HEK293 (cell line): ENCODE results near the gene PPIL6.

Experiments used
- BCL11B ChIP-seq: fragments of 450-650 bp; formaldehyde crosslinking; IDR thresholded peaks from 2 replicates; pipeline ENCODE4 v1.5.1; 2016; ENCODE audit warnings: low read depth, missing biosample characterization, missing genetic modification characterization
- GLI4 ChIP-seq: fragments of 450-650 bp; formaldehyde crosslinking; IDR thresholded peaks from 2 replicates; pipeline ENCODE4 v1.5.1; 2016; ENCODE audit warnings: missing biosample characterization, missing genetic modification characterization
- GLIS1 ChIP-seq: fragments of 450-650 bp; formaldehyde crosslinking; IDR thresholded peaks from 2 replicates; pipeline ENCODE4 v1.5.1; 2016; ENCODE audit warnings: missing biosample characterization, missing genetic modification characterization
- KLF9 ChIP-seq: fragments of 450-650 bp; formaldehyde crosslinking; IDR thresholded peaks from 2 replicates; pipeline ENCODE4 v1.5.1; 2016; ENCODE audit warnings: missing biosample characterization, missing genetic modification characterization, low read depth
- PRDM1 ChIP-seq: fragments of 450-650 bp; formaldehyde crosslinking; IDR thresholded peaks from 2 replicates; pipeline ENCODE4; 2016; ENCODE audit warnings: missing biosample characterization, missing genetic modification characterization
- REST ChIP-seq: fragments of 450-650 bp; formaldehyde crosslinking; IDR thresholded peaks from 2 replicates; pipeline ENCODE4 v1.5.1; 2016; ENCODE audit warnings: missing biosample characterization, missing genetic modification characterization
- SETDB1 ChIP-seq: IDR thresholded peaks from one replicate; pipeline ENCODE4 v1.6.1; 2017; ENCODE audit warnings: mild to moderate bottlenecking, low read length, moderate library complexity, mixed read lengths; ENCODE audit not compliant: insufficient read length
- TRIM28 ChIP-seq: IDR thresholded peaks from 2 replicates; pipeline ENCODE4 v1.6.1; 2011; ENCODE audit warnings: low read length, control low read depth, borderline replicate concordance
- ZBTB10 ChIP-seq: fragments of 450-650 bp; formaldehyde crosslinking; IDR thresholded peaks from 2 replicates; pipeline ENCODE4 v1.5.1; 2016; ENCODE audit warnings: missing biosample characterization, missing genetic modification characterization
- ZBTB26 ChIP-seq: fragments of 450-650 bp; formaldehyde crosslinking; optimal IDR thresholded peaks from 2 replicates; pipeline ENCODE3; 2016; ENCODE audit warnings: missing biosample characterization, mild to moderate bottlenecking, missing genetic modification characterization
- ZBTB7A ChIP-seq: fragments of 450-650 bp; formaldehyde crosslinking; IDR thresholded peaks from 2 replicates; pipeline ENCODE4 v1.5.1; 2016; ENCODE audit warnings: low read depth, missing biosample characterization, missing genetic modification characterization
- ZNF10 ChIP-seq: fragments of 450-650 bp; formaldehyde crosslinking; IDR thresholded peaks from 2 replicates; pipeline ENCODE4 v1.5.1; 2017; ENCODE audit warnings: missing biosample characterization, missing genetic modification characterization
- ZNF132 ChIP-seq: fragments of 450-650 bp; formaldehyde crosslinking; IDR thresholded peaks from 2 replicates; pipeline ENCODE4 v1.5.1; 2017; ENCODE audit warnings: missing biosample characterization, missing genetic modification characterization, borderline replicate concordance
- ZNF133 ChIP-seq: fragments of 450-650 bp; formaldehyde crosslinking; IDR thresholded peaks from 2 replicates; pipeline ENCODE4 v1.5.1; 2016; ENCODE audit warnings: missing biosample characterization, missing genetic modification characterization
- ZNF146 ChIP-seq: fragments of 450-650 bp; formaldehyde crosslinking; IDR thresholded peaks from 2 replicates; pipeline ENCODE4 v1.5.1; 2016; ENCODE audit warnings: missing biosample characterization, missing genetic modification characterization
- ZNF18 ChIP-seq: fragments of 450-650 bp; formaldehyde crosslinking; IDR thresholded peaks from 2 replicates; pipeline ENCODE4 v1.5.1; 2016; ENCODE audit warnings: missing biosample characterization, missing genetic modification characterization
- ZNF184 ChIP-seq: fragments of 450-650 bp; IDR thresholded peaks from 2 replicates; pipeline ENCODE4 v1.5.1; 2018; ENCODE audit warnings: missing biosample characterization, mild to moderate bottlenecking, missing genetic modification characterization
- ZNF214 ChIP-seq: fragments of 450-650 bp; formaldehyde crosslinking; IDR thresholded peaks from 2 replicates; pipeline ENCODE4 v1.5.1; 2017; ENCODE audit warnings: missing biosample characterization, mild to moderate bottlenecking, missing genetic modification characterization, borderline replicate concordance
- ZNF24 ChIP-seq: fragments of 450-650 bp; formaldehyde crosslinking; IDR thresholded peaks from 2 replicates; pipeline ENCODE4 v1.5.1; 2016; ENCODE audit warnings: missing biosample characterization, missing genetic modification characterization
- ZNF302 ChIP-seq: fragments of 450-650 bp; formaldehyde crosslinking; IDR thresholded peaks from 2 replicates; pipeline ENCODE4 v1.5.1; 2016; ENCODE audit warnings: missing biosample characterization, missing genetic modification characterization, low read depth
- ZNF341 ChIP-seq: fragments of 450-650 bp; formaldehyde crosslinking; IDR thresholded peaks from 2 replicates; pipeline ENCODE4; 2016; ENCODE audit warnings: low read depth, missing biosample characterization, missing genetic modification characterization
- ZNF404 ChIP-seq: fragments of 450-650 bp; formaldehyde crosslinking; IDR thresholded peaks from 2 replicates; pipeline ENCODE4 v1.5.1; 2017; ENCODE audit warnings: missing biosample characterization, missing genetic modification characterization
- ZNF416 ChIP-seq: fragments of 450-650 bp; formaldehyde crosslinking; IDR thresholded peaks from 2 replicates; pipeline ENCODE4 v1.5.1; 2016; ENCODE audit warnings: missing biosample characterization, missing genetic modification characterization
- ZNF423 ChIP-seq: fragments of 450-650 bp; formaldehyde crosslinking; IDR thresholded peaks from 2 replicates; pipeline ENCODE4 v1.5.1; 2016; ENCODE audit warnings: missing biosample characterization, missing genetic modification characterization
- ZNF433 ChIP-seq: fragments of 450-650 bp; formaldehyde crosslinking; IDR thresholded peaks from 2 replicates; pipeline ENCODE4 v1.5.1; 2016; ENCODE audit warnings: missing biosample characterization, missing genetic modification characterization, low read depth
- ZNF473 ChIP-seq: fragments of 450-650 bp; formaldehyde crosslinking; IDR thresholded peaks from 2 replicates; pipeline ENCODE4 v1.5.1; 2017; ENCODE audit warnings: missing biosample characterization, missing genetic modification characterization
- ZNF548 ChIP-seq: fragments of 450-650 bp; formaldehyde crosslinking; IDR thresholded peaks from 2 replicates; pipeline ENCODE4 v1.5.1; 2016; ENCODE audit warnings: missing biosample characterization, missing genetic modification characterization
- ZNF629 ChIP-seq: fragments of 450-650 bp; formaldehyde crosslinking; IDR thresholded peaks from 2 replicates; pipeline ENCODE4 v1.5.1; 2017; ENCODE audit warnings: missing biosample characterization, missing genetic modification characterization
- ZNF658 ChIP-seq: fragments of 450-650 bp; formaldehyde crosslinking; IDR thresholded peaks from 2 replicates; pipeline ENCODE4; 2016; ENCODE audit warnings: missing biosample characterization, missing genetic modification characterization
- ZNF664 ChIP-seq: fragments of 450-650 bp; formaldehyde crosslinking; IDR thresholded peaks from 2 replicates; pipeline ENCODE4 v1.5.1; 2016; ENCODE audit warnings: missing biosample characterization, missing genetic modification characterization
- ZNF707 ChIP-seq: fragments of 450-650 bp; formaldehyde crosslinking; IDR thresholded peaks from 2 replicates; pipeline ENCODE4 v1.5.1; 2016; ENCODE audit warnings: missing biosample characterization, missing genetic modification characterization
- ZSCAN23 ChIP-seq: fragments of 450-650 bp; formaldehyde crosslinking; IDR thresholded peaks from 2 replicates; pipeline ENCODE4 v1.5.1; 2016; ENCODE audit warnings: missing biosample characterization, missing genetic modification characterization

PPIL6 gene

GRCh38 chr6:109440331-109441068 is at the start of gene PPIL6, which contains the start of gene SMPD2 (continued):
- peak; percentile 55; the same call in 1 of the 2 replicates for TF ChIP-seq ZBTB10 (tag by site-specific recombination)
- no peak for TF ChIP-seq ZNF404
- peak; percentile 22; the same call in 1 of the 2 replicates for TF ChIP-seq GLIS1 (tag by site-specific recombination)
- no peak for TF ChIP-seq ZNF302 (tag by site-specific recombination)
- peak; percentile 65; the same call in 1 of the 2 replicates for TF ChIP-seq ZNF184
- no peak for TF ChIP-seq ZNF416 (tag by site-specific recombination)
- no peak for TF ChIP-seq ZNF214
- peak; percentile 23; the same call in 1 of the 2 replicates for TF ChIP-seq ZNF629 (tag by site-specific recombination)
- TF ChIP-seq BCL11B: no peak
- TF ChIP-seq ZNF423: peak; percentile 43; the same call in 1 of the 2 replicates
- TF ChIP-seq ZNF433 (tag by site-specific recombination): no peak
- TF ChIP-seq ZNF341 (tag by site-specific recombination): peak; percentile 93
- TF ChIP-seq ZNF146: peak; percentile 8; the same call in 1 of the 2 replicates
- TF ChIP-seq ZBTB7A (tag by site-specific recombination): no peak
- no peak for TF ChIP-seq ZNF24 (tag by site-specific recombination)
- no peak for TF ChIP-seq ZNF133 (tag by site-specific recombination)
- no peak; the same call in 1 of the 2 replicates for TF ChIP-seq GLI4
- TF ChIP-seq ZNF473 (tag by site-specific recombination): no peak
- TF ChIP-seq ZNF132 (tag by site-specific recombination): no peak
- TF ChIP-seq KLF9: peak; percentile 51
- no peak for TF ChIP-seq ZNF664 (tag by site-specific recombination)
- TF ChIP-seq ZNF548 (tag by site-specific recombination): no peak
- TF ChIP-seq ZNF18 (tag by site-specific recombination): no peak
- TF ChIP-seq TRIM28: no peak
- TF ChIP-seq ZBTB26 (tag by site-specific recombination): peak; percentile 94
- no peak for TF ChIP-seq ZNF10 (tag by site-specific recombination)
- no peak for TF ChIP-seq ZNF707 (tag by site-specific recombination)
- no peak for TF ChIP-seq PRDM1 (tag by site-specific recombination)
- TF ChIP-seq ZNF658: no peak
- TF ChIP-seq SETDB1: no peak
- no peak; the same call in 1 of the 2 replicates for TF ChIP-seq REST
- no peak for TF ChIP-seq ZSCAN23 (tag by site-specific recombination)
